Endothelial cell of umbilical vein (primary cell): ENCODE data around the gene ARID1B. TPM values are rescaled to one million over a fixed set of nuclear protein-coding genes. Genes with fewer than 3 reads are reported as not detected.

Source experiments
- BruUV-seq: library from RNA; stranded (reverse); fragments of 400-500 nt; replicated peaks from 2 replicates; lab custom pipeline; 2021; lab: Mats Ljungman, UMichigan
- CTCF ChIA-PET: fragments of 300-600, 350-600 bp; sonication (Branson Sonifier 250); formaldehyde crosslinking; loops from one replicate; lab custom pipeline; 2021; ENCODE audit warnings: antibody characterized with exemption, inconsistent platforms; lab: Charles Lee
- POLR2A ChIA-PET: fragments of 300-600, 350-600 bp; sonication (Branson Sonifier 250); formaldehyde crosslinking; loops from one replicate; lab custom pipeline; 2021; ENCODE audit warnings: antibody characterized with exemption, inconsistent platforms; lab: Charles Lee
- DNase-seq: peaks from one replicate; pipeline ENCODE4 v3.0.0-alpha.2; 2011; ENCODE audit warnings: low read depth, low spot score
- FAIRE-seq: peaks from 2 replicates; lab custom pipeline; 2011; peaks lifted over from hg19 to GRCh38; lab: Jason Lieb, UNC
- H2AFZ ChIP-seq: 2 replicates; pipeline ENCODE4 v1.6.0; 2012; ENCODE audit warnings: low read depth, low read length, control low read depth, inconsistent platforms
- H3K27ac ChIP-seq: 2 replicates; pipeline ENCODE4 v1.5.1; 2011; ENCODE audit warnings: low read depth, mild to moderate bottlenecking, control low read depth, low read length, moderate library complexity; ENCODE audit not compliant: insufficient read depth
- H3K27me3 ChIP-seq, 2 experiments: 2 replicates each; pipeline versions ENCODE4 v1.6.0 to v1.6.1; 2011; ENCODE audit warnings: low read length in 2 of 2, mixed read lengths in 1 of 2; ENCODE audit not compliant: control insufficient read depth in 2 of 2, insufficient read depth in 2 of 2
- H3K36me3 ChIP-seq, 2 experiments: 2 replicates in 1 of 2; 3 replicates in 1 of 2; pipeline ENCODE4 v1.5.1; 2011; ENCODE audit warnings: low read length in 2 of 2, mild to moderate bottlenecking in 1 of 2, moderate library complexity in 1 of 2; ENCODE audit not compliant: control insufficient read depth in 2 of 2, insufficient read depth in 2 of 2; ENCODE audit errors: extremely low read depth in 1 of 2
- H3K4me1 ChIP-seq: 3 replicates; pipeline ENCODE4 v1.5.1; 2011; ENCODE audit warnings: mild to moderate bottlenecking, low read length; ENCODE audit not compliant: control insufficient read depth, insufficient read depth; ENCODE audit errors: extremely low read depth
- H3K4me2 ChIP-seq: 2 replicates; pipeline ENCODE4 v1.6.1; 2011; ENCODE audit warnings: low read length, control low read depth, mixed read lengths; ENCODE audit not compliant: insufficient read depth
- H3K4me3 ChIP-seq, 3 experiments: fragments of 200-600 bp in 1 of 3; sonication (generic), shearing (Covaris generic) in 1 of 3; replicated peaks in 1 of 3; 2 replicates each; pipeline ENCODE4 v1.5.1; 2011 to 2016; ENCODE audit warnings: control low read depth in 3 of 3, low read length in 3 of 3, mild to moderate bottlenecking in 2 of 3, inconsistent platforms in 1 of 3, low read depth in 1 of 3, moderate library complexity in 1 of 3; ENCODE audit not compliant: insufficient read depth in 1 of 3
- H3K79me2 ChIP-seq: 2 replicates; pipeline ENCODE4 v1.6.0; 2012; ENCODE audit warnings: low read length, inconsistent platforms; ENCODE audit not compliant: control insufficient read depth, insufficient read depth
- H3K9ac ChIP-seq: replicated peaks from 2 replicates; pipeline ENCODE3; 2011; ENCODE audit warnings: low read length, control low read depth; ENCODE audit not compliant: insufficient read depth; ENCODE audit errors: extremely low read depth
- H3K9me1 ChIP-seq: replicated peaks from 3 replicates; pipeline ENCODE4 v1.6.0; 2011; ENCODE audit warnings: mild to moderate bottlenecking, low read length; ENCODE audit not compliant: control insufficient read depth, insufficient read depth; ENCODE audit errors: extremely low read depth
- H3K9me3 ChIP-seq: replicated peaks from 2 replicates; pipeline ENCODE4 v1.5.1; 2012; ENCODE audit warnings: low read length, inconsistent platforms; ENCODE audit not compliant: control insufficient read depth, insufficient read depth
- H4K20me1 ChIP-seq: replicated peaks from 2 replicates; pipeline ENCODE3; 2011; ENCODE audit warnings: mild to moderate bottlenecking, low read length; ENCODE audit not compliant: control insufficient read depth, insufficient read depth; ENCODE audit errors: extremely low read depth
- CTCF ChIP-seq, 2 donors: IDR thresholded peaks; 1 replicate in 1 of 2; 2 replicates in 1 of 2; pipeline ENCODE4 v1.5.1; 2011; ENCODE audit warnings: low read length in 2 of 2, mild to moderate bottlenecking in 2 of 2, moderate library complexity in 2 of 2, control low read depth in 1 of 2, inconsistent platforms in 1 of 2, low read depth in 1 of 2; ENCODE audit not compliant: insufficient read depth in 1 of 2; ENCODE audit errors: extremely low read depth in 1 of 2
- EZH2 ChIP-seq: IDR thresholded peaks from 2 replicates; pipeline ENCODE4 v1.6.1; 2012; ENCODE audit warnings: borderline replicate concordance, low read depth, mild to moderate bottlenecking, moderate library complexity, low read length, inconsistent platforms; ENCODE audit not compliant: severe bottlenecking
- FOS ChIP-seq: IDR thresholded peaks from 2 replicates; pipeline ENCODE4 v1.6.1; 2011; ENCODE audit warnings: mild to moderate bottlenecking, low read length, moderate library complexity, borderline replicate concordance; ENCODE audit not compliant: insufficient read depth
- GATA2 ChIP-seq: IDR thresholded peaks from 2 replicates; pipeline ENCODE4 v1.7.0; 2011; ENCODE audit warnings: low read depth, mild to moderate bottlenecking, moderate library complexity, mixed read lengths, low read length; ENCODE audit not compliant: insufficient read length, insufficient read depth
- JUN ChIP-seq: IDR thresholded peaks from 2 replicates; pipeline ENCODE4 v1.6.1; 2011; ENCODE audit warnings: borderline replicate concordance, low read depth; ENCODE audit not compliant: insufficient read length, insufficient read depth
- MYC ChIP-seq: IDR thresholded peaks from one replicate; pipeline ENCODE4 v1.6.1; 2011; ENCODE audit warnings: mild to moderate bottlenecking, low read depth, low read length
- POLR2A ChIP-seq: IDR thresholded peaks from 2 replicates; pipeline ENCODE4 v1.6.1; 2012; ENCODE audit warnings: low read depth, mild to moderate bottlenecking, control low read depth, low read length
- POLR2AphosphoS5 ChIP-seq: IDR thresholded peaks from 2 replicates; pipeline ENCODE4 v1.6.1; 2012; ENCODE audit warnings: low read depth, mild to moderate bottlenecking, control low read depth, low read length, moderate library complexity; ENCODE audit not compliant: insufficient read depth
- dilution Hi-C: fragments of 300-500 bp; cut with MboI; formaldehyde crosslinking; loops from one replicate; pipeline ENCODE4 v1.15.0; 2019; ENCODE audit warnings: low sequenced_read_pairs; ENCODE audit not compliant: extremely low pct_ligation_motif_present
- intact Hi-C: fragments of 100-400 bp; cut with micrococcal nuclease; formaldehyde crosslinking; loops from one replicate; pipeline ENCODE4 v1.10.0; 2022
- polyA plus RNA-seq, 4 experiments: library from polyadenylated mRNA; depleted of rRNA in 3 of 4; stranded (reverse) in 3 of 4; unstranded in 1 of 4; fragments of >200 nt; gene quantifications; 2 replicates each; pipeline versions ENCODE4 v1.2.1 to v1.2.3, GENCODE V29; 2011 to 2012; ENCODE audit warnings: missing spikeins in 1 of 4
- total RNA-seq: library from RNA; stranded (reverse); gene quantifications from 2 replicates; pipeline ENCODE4 v1.2.3, GENCODE V29; 2021
- TF ChIP-seq, protein P1 (sequence below): IDR thresholded peaks from 2 replicates; pipeline ENCODE4 v1.6.1; 2011; ENCODE audit not compliant: insufficient read depth, insufficient read length

ARID1B gene
- total and polyA plus RNA-seq, 2 donors (not counting 3 experiments of a cell fraction or from before 2014, with no cell fraction given) = 21.8 to 89.5 TPM

- intact Hi-C loops = no loop called here
- Histone ChIP-seq H3K4me1 (peaks cover 12% of the 10 kb centered on the region), H3K79me2 (no peaks in the 10 kb centered on the region), H4K20me1 (no peaks in the 10 kb centered on the region), H3K4me3 (no peak overlapping the region), H3K27me3 (no peaks in the 10 kb centered on the region), H2AFZ (no peak overlapping the region), H3K9me1 (no peaks in the 10 kb centered on the region), H3K9ac (no peak overlapping the region), H3K9me3 (no peaks in the 10 kb centered on the region), H3K4me2 (no peak overlapping the region), H3K36me3 (no peaks in the 10 kb centered on the region), H3K27ac (no peak overlapping the region)
- DNase-seq (no peak), FAIRE-seq (peak; percentile 26)
- ChIA-PET CTCF (interaction anchor here (0.8 to 1.2 kb wide), 3 partner anchors 10 to 67 kb away, joined by 3 to 6 read pairs (median 4); no protein-coding TSS in a partner anchor), POLR2A (interaction anchor here (0.6 kb wide), 1 partner anchor 13 kb away, joined by 8 read pairs; no protein-coding TSS in a partner anchor)
- dilution Hi-C loops = no loop called here
- BruUV-seq = no TSS peak
- TF ChIP-seq POLR2A = no peak
- no peak for TF ChIP-seq POLR2AphosphoS5
- TF ChIP-seq JUN = no peak
- no peak for TF ChIP-seq GATA2
- TF ChIP-seq CTCF (IDR thresholded peaks at IDR 0.05; ENCODE audit: extremely low read depth in 1 of 2, insufficient read depth in 1 of 2, low read depth in 1 of 2, low read length in 2 of 2) = no peak
- no peak for TF ChIP-seq EZH2
- no peak for TF ChIP-seq MYC
- TF ChIP-seq, protein P1, sequence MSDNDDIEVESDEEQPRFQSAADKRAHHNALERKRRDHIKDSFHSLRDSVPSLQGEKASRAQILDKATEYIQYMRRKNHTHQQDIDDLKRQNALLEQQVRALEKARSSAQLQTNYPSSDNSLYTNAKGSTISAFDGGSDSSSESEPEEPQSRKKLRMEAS = no peak
- TF ChIP-seq FOS = no peak
These were observed 284.8 kb downstream of the ARID1B start for GRCh38 chr6:157061770-157062594.
